ENCODE results near the gene RPN1.

DNA sequence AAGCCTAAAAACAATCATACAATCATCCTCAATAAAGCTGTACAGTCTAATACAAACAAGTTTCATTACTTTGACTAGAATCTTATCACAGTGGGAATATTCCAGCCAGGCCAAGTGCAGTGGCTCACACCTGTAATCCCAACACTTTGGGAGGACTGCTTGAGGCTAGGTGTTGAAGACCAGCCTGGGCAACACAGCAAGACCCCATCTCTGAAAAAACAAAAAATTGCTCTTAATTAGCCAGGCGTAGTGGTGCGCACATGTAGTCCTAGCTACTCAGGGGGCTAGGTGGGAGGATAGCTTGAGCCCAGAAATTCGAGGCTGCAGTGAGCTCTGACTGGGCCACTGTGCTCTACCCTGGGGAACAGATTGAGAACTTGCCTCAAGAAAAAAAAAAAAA lies 3.3 kb downstream of the RPN1 start:
- no peak for TF ChIP-seq POLR2AphosphoS5 (IDR thresholded peaks at IDR 0.05)
- TF ChIP-seq, protein P1, sequence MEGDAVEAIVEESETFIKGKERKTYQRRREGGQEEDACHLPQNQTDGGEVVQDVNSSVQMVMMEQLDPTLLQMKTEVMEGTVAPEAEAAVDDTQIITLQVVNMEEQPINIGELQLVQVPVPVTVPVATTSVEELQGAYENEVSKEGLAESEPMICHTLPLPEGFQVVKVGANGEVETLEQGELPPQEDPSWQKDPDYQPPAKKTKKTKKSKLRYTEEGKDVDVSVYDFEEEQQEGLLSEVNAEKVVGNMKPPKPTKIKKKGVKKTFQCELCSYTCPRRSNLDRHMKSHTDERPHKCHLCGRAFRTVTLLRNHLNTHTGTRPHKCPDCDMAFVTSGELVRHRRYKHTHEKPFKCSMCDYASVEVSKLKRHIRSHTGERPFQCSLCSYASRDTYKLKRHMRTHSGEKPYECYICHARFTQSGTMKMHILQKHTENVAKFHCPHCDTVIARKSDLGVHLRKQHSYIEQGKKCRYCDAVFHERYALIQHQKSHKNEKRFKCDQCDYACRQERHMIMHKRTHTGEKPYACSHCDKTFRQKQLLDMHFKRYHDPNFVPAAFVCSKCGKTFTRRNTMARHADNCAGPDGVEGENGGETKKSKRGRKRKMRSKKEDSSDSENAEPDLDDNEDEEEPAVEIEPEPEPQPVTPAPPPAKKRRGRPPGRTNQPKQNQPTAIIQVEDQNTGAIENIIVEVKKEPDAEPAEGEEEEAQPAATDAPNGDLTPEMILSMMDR (IDR thresholded peaks at IDR 0.05): no peak
- no peak for TF ChIP-seq EP300 (IDR thresholded peaks at IDR 0.05)
